IPS DF 4.7 (cell line): ENCODE data around the gene HNRNPA0.
"Not testable (repeated sequence)": the region's sequence is repeated elsewhere in the genome, so short reads cannot be mapped to it uniquely, and the experiment has no call there.

Experiments
- DNase-seq: peaks from one replicate; pipeline ENCODE4 v3.0.0-alpha.2; 2013; ENCODE audit warnings: low spot score; ENCODE audit errors: extremely low read depth

The HNRNPA0 gene

GRCh38 chr5:137754188-137754960 is at the start of gene HNRNPA0:
Gene HNRNPA0, minus strand, starts transcription at chr5:137754363. Its CDS starts 297 bp downstream, at chr5:137754066.
- DNase-seq: peak; percentile 86

DNA sequence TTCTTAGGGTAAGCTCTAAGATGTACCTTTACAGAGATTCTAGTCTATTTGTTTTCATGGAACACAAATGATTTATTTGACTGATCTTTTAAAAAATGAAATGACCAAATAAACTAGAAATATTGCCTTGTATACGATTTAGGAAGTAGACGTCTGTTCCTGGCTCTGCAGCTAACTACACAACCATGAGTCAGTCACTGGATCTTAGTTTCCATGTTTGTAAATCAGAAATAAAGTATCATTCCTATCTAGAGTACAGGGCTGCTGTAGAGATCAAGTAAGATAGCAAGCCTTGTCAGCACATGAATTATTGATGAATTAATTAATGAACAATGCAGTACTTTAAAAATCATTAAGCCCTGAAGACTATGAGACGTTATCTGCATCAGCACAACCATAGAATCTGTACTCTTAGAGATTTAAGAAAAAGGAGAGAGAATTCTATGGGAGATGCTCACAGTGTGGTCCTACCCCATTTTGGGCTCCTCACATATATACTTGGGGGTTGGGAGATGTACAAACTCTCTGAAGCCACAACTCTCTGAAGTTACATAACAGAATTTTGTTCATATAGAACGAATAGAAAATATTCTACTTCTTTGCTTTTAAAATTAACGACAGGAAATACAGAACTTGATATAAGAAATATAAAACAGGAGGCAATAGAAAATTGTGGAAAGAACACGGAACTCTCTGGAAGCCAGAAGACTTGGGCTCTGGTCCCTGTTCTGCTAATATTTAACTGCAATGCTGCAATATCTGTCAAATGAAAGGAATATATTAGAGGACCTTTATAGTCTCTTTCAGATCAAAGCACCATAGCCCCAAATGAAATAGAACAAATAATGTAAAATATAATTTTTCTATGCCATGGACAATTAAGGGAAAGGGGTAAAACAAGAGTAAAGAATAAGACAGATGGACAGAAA is 48.4 kb upstream of the HNRNPA0 start:
- no peak for DNase-seq

GRCh38 chr5:137800700-137801411 is 46.7 kb upstream of the HNRNPA0 start:
- no peak for DNase-seq

- no peak for DNase-seq
These were observed 42.1 kb upstream of the HNRNPA0 start for GRCh38 chr5:137796279-137796678.

GRCh38 chr5:137794863-137795262 is 40.7 kb upstream of the HNRNPA0 start:
- DNase-seq: no peak

GRCh38 chr5:137792303-137792702 is 38.1 kb upstream of the HNRNPA0 start:
- no peak for DNase-seq

DNA sequence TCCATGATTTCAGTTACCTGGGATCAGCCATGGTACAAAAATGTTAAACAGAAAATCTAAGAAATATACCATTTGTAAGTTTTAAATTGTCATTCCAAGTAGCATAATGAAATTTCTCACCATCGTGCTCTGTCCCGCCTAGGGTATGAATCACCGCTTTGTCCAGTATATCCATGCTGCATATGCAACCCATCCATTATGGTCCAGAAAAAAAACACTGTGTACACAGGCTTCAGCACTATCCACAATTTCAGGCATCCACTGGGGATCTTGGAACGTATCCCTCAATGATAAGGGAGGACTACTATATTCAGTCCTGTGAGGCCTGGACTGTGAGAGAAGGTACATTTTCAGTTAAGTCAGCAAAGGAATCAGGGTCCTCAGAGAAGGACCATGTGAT is 37.6 kb upstream of the HNRNPA0 start:
- no peak for DNase-seq

- no peak for DNase-seq
These were observed 37.2 kb upstream of the HNRNPA0 start for GRCh38 chr5:137791387-137791786.

- not testable (repeated sequence) for DNase-seq
These were observed 34.4 kb upstream of the HNRNPA0 start for GRCh38 chr5:137788560-137788959.

DNA sequence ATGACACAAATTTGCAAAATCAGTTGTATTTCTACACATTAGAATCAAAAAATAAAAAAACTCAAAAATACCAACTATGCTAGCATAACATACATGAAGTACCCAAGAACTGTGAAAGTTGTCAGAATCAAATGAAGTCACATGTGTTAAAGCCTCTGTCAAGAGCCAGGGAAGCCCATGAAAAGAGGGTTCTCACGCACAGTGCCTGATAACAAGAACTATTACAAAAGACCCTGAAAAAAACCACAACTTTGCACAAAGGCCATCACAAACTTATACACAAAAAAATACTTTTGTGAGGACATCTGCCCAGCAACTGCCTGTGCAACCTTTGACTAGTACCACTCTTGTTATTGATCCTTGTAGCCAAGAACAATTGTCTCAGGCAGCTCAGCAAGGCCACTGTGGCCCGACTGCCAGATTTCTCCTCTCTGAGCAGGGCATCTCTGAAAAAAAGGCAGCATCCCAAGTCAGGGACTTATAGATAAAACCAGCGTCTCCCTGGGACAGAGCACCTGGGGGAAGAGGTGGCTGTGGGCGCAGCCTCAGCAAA is 28.9 kb upstream of the HNRNPA0 start:
- no peak for DNase-seq

GRCh38 chr5:137782055-137782454 is 27.9 kb upstream of the HNRNPA0 start:
- no peak for DNase-seq

- DNase-seq: no peak
These were observed 24.8 kb upstream of the HNRNPA0 start for GRCh38 chr5:137778772-137779564.

DNA sequence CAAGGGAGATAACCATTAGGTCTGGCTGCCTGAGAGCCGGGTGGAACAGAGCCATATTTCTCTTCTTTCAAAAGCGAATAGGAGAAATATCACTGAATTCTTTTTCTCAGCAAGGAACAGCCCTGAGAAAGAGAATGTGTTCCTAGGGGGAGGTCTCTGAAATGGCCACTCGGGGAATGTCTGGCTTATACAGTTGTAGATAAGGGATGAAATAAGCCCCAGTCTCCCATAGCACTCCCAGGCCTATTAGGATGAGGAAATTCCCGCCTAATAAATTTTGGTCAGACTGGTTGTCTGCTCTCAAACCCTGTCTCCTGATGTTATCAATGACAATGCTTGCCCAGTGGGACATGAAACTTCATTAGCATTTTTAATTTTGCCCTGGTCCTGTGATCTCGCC is 13.8 kb upstream of the HNRNPA0 start:
- not testable (repeated sequence) for DNase-seq

DNA sequence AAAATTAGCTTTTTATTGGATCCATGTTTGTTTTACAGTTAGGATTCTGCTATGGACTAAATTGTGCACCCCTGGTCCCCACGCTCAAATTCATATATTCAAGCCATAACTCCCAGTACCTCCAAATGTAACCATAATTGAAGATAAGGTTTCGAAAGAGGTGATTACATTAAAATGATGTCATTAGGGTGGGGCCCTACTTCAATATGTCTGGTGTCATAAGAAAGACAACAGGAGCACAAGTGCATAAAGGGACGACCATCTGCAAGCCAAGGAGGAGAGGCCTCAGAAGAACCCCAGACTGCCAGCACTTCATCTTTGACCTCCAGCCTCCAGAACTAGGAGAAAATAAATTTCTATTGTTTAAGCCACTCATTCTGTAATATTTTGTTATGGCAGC is 7.4 kb upstream of the HNRNPA0 start:
- DNase-seq: no peak

DNA sequence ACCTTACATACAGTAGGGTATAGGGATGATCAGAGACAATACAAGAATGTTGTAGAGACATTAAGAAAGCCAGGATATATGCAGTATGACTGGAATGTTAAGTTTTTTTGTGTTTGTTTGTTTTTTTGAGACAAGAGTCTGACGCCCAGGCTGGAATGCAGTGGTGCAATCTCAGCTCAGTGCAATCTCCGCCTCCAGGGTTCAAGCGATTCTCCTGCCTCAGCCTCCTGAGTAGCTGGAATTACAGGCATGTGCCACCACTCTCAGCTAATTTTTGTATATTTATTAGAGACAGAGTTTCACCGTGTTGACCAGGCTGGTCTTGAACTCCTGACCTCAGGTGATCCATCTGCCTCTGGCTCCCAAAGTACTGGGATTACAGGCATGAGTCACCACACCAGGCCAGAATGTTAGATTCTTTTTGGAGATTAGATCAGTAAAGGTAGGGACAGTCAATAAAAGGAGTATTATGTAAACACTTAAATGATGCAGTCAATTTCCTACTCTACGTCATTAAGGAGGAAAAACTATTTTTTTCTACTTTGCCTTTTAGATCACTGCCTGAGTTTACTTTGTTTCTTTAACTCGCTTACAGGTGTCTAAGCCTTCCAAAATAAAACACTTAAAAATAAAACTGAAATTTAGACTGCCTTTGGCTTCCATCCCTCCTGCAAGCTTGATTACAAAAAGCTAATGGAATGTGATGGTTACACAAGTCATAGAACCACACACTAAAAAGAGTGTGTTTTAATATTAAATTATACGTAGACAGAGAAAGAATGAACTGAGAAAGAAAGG is 6.8 kb upstream of the HNRNPA0 start:
- no peak for DNase-seq

DNA sequence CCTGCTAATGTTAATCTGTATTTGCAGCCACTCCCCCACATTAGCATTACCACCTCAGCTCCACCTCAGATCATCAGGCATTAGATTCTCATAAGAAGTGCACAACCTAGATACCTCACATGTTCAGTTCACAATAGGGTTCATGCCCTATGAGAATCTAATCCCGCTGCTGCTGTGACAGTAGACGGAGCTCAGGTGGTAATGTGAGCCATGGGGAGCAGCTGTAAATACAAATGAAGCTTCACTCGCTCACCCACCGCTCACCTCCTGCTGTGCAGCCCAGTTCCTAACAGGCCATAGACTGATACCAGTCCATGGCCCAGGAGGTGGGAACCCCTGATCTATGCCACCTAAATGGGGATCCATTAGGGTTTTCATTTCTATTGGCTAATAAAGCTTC is 6.1 kb upstream of the HNRNPA0 start:
- DNase-seq: no peak

DNA sequence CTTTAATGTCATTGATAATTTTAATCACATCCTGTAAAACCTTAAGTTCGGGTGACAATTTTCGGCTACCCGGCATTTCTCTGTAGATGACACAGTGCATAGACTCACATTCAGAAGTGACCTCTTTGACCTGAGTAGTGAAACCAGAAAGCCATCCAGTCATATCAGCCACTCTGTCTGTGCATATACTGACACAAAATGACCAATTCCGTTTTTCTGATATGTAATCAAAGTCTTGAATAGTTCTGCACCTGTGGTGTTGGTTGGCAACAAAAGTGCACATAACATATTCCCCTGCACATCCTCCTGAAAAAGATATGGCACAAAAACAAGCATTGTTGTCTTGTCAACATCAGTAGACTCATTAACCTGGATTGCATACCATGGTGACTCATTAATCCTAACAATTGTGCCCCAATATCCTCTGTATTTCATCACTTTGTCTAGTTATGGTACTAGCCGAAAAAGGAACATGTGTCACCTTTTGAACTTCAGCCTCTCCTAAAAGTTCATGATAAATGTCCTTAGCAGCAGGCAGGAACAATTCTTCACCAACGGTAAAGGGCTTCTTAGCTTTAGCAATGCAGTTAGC is 4.6 kb upstream of the HNRNPA0 start:
- no peak for DNase-seq

DNA sequence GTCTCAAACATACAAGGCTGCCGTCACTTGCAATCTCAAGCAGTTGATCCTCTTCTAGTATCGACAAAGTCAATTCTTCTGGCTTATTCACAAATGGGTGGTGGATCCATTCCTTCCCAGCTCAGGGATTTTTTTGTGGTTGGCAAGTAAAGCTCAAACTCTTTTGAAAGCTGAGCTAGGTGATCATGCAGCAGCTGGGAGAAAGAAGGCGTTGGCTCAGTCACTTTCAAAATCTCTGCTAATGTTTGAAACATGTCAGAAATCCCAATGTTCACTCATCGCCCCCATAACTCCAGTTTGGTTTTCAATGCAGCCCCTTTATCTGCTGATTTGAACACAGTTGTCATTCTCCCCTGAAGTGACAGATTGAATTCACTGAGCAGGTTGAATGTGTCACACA is 4.0 kb upstream of the HNRNPA0 start:
- no peak for DNase-seq

DNA sequence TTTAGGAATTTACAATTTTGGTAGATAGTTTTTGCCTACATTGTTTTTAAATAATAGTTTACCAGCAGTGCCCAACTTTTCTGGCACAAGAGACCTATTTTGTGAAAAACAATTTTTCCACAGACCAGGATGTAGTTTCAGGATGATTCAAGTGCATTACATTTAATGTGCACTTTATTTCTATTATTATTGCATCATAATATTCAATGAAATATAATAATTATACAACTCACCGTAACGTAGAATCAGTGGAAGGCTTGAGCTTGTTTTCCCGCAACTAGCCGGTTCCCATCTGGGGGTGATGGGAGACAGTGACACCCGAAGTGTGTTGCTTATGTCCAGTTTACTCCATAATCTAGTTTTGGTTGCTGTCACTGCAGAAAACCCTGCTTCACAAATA is 3.5 kb upstream of the HNRNPA0 start:
- DNase-seq: no peak
